PC-3 (cell line): ENCODE data around the gene CHST11. TPM values are rescaled to one million over a fixed set of nuclear protein-coding genes. Genes with fewer than 3 reads are reported as not detected.
A peak's percentile ranks its signal among the peaks of the same experiment; 100 is the strongest.

ENCODE experiments used
- ATAC-seq: fragments of 200-7000 bp; cut with Tn5 transposase; 2 replicates; pipeline ENCODE4 v1.9.1; 2020; ENCODE audit warnings: mild to moderate bottlenecking, moderate library complexity
- Bru-seq: library from RNA; stranded (reverse); fragments of 400-500 nt; gene quantifications from one replicate; lab custom pipeline; 2021; lab: Mats Ljungman, UMichigan
- BruChase-seq, 2 experiments: library from RNA; stranded (reverse); fragments of 400-500 nt; gene quantifications; one replicate each; lab custom pipeline; 2021; lab: Mats Ljungman, UMichigan
- BruUV-seq: library from RNA; stranded (reverse); fragments of 400-500 nt; replicated peaks from 2 replicates; lab custom pipeline; 2021; lab: Mats Ljungman, UMichigan
- CTCF ChIA-PET: fragments of 300-600 bp; sonication (Branson Sonifier 250); formaldehyde crosslinking; loops from one replicate; lab custom pipeline; 2022; ENCODE audit warnings: antibody characterized with exemption; lab: Charles Lee
- POLR2A ChIA-PET: fragments of 300-600 bp; sonication (Branson Sonifier 250); formaldehyde crosslinking; loops from one replicate; lab custom pipeline; 2022; ENCODE audit warnings: antibody characterized with exemption; ENCODE audit not compliant: unreplicated experiment; lab: Charles Lee
- DNase-seq: peaks from one replicate; pipeline ENCODE4 v3.0.0-alpha.2; 2015
- H2AFZ ChIP-seq: fragments of 300-600 bp; sonication (generic); 2 replicates; pipeline ENCODE4 v1.6.0; 2016; ENCODE audit warnings: antibody characterized with exemption, low read length
- H3F3A ChIP-seq: fragments of 300-600 bp; sonication (generic); one replicate; pipeline ENCODE4 v1.6.0; 2017; ENCODE audit warnings: antibody characterized with exemption, low read length, control low read depth, mild to moderate bottlenecking; ENCODE audit not compliant: unreplicated experiment
- H3K27ac ChIP-seq: fragments of 300-600 bp; sonication (generic); 2 replicates; pipeline ENCODE4 v1.5.1; 2016; ENCODE audit warnings: mild to moderate bottlenecking, low read length
- H3K27me3 ChIP-seq: fragments of 300-600 bp; sonication (generic); 2 replicates; pipeline ENCODE4 v1.6.1; 2016; ENCODE audit warnings: low read length, mixed read lengths
- H3K36me3 ChIP-seq: fragments of 300-600 bp; sonication (generic); 2 replicates; pipeline ENCODE4 v1.6.1; 2016; ENCODE audit warnings: low read depth, mixed run types, low read length, mixed read lengths
- H3K4me1 ChIP-seq: fragments of 300-600 bp; sonication (generic); 2 replicates; pipeline ENCODE4 v1.5.1; 2016; ENCODE audit warnings: low read length; ENCODE audit not compliant: insufficient read depth
- H3K4me2 ChIP-seq: fragments of 300-600 bp; sonication (generic); 2 replicates; pipeline ENCODE4 v1.6.0; 2016; ENCODE audit warnings: low read length
- H3K4me3 ChIP-seq: fragments of 300-600 bp; sonication (generic); 2 replicates; pipeline ENCODE4 v1.5.1; 2016; ENCODE audit warnings: mild to moderate bottlenecking, low read length, mixed read lengths
- H3K79me2 ChIP-seq: fragments of 300-600 bp; sonication (generic); 2 replicates; pipeline ENCODE4 v1.6.1; 2017; ENCODE audit warnings: low read length, mixed read lengths
- H3K9ac ChIP-seq: fragments of 300-600 bp; sonication (generic); 2 replicates; pipeline ENCODE4 v1.6.0; 2016; ENCODE audit warnings: mild to moderate bottlenecking, low read length
- H3K9me2 ChIP-seq: fragments of 300-600 bp; sonication (generic); replicated peaks from 2 replicates; pipeline ENCODE4 v1.6.1; 2016; ENCODE audit warnings: mixed run types, low read length, mixed read lengths
- H3K9me3 ChIP-seq: fragments of 300-600 bp; sonication (generic); 2 replicates; pipeline ENCODE4 v1.6.1; 2016; ENCODE audit warnings: low read length, mixed read lengths
- H4K20me1 ChIP-seq: fragments of 300-600 bp; sonication (generic); 2 replicates; pipeline ENCODE4 v1.6.1; 2016; ENCODE audit warnings: low read length, mixed read lengths
- CTCF ChIP-seq: fragments of 300-600 bp; sonication (generic); conservative IDR thresholded peaks from 2 replicates; pipeline ENCODE4 v1.5.1; 2017; ENCODE audit warnings: antibody characterized with exemption, low read depth, mild to moderate bottlenecking, low read length
- EZH2 ChIP-seq: fragments of 300-600 bp; sonication (generic); IDR thresholded peaks from one replicate; pipeline ENCODE4 v1.6.1; 2017; ENCODE audit warnings: antibody characterized with exemption, mild to moderate bottlenecking, low read length; ENCODE audit not compliant: unreplicated experiment
- EZH2phosphoT487 ChIP-seq: fragments of 300-600 bp; sonication (generic); IDR thresholded peaks from 2 replicates; pipeline ENCODE4 v1.6.1; 2018; ENCODE audit warnings: mild to moderate bottlenecking, antibody characterized with exemption, low read length, borderline replicate concordance
- intact Hi-C: fragments of 100-400 bp; cut with micrococcal nuclease; formaldehyde crosslinking; loops from 2 replicates; pipeline ENCODE4 v1.9.0; 2023
- long read RNA-seq: library from polyadenylated mRNA; unstranded; transcript quantifications from one replicate; pipeline ENCODE4 v2.0.0, GENCODE V29; 2021; ENCODE audit not compliant: unreplicated experiment
- total RNA-seq: library from RNA; depleted of rRNA; stranded (reverse); fragments of >200 nt; gene quantifications from 2 replicates; pipeline ENCODE4 v1.2.3, GENCODE V29; 2014; rRNA removed

The CHST11 gene
- total RNA-seq (53.5 and 56.7 TPM in 2 replicates), Bru-seq, nascent RNA (percentile 60 among the genes with signal in this experiment), BruChase-seq, experiment 1, labeled RNA remaining after a 6-hour chase (percentile 58 among the genes with signal in this experiment), BruChase-seq, experiment 2, labeled RNA remaining after a 2-hour chase (percentile 59 among the genes with signal in this experiment)
- long read RNA-seq, full-length matches to known transcripts, result 11 of 13 reads
- long read RNA-seq, partial matches to known transcripts, result 0 of 13 reads
- long read RNA-seq, other reads (novel, unspliced or antisense), result 2 of 13 reads

DNA sequence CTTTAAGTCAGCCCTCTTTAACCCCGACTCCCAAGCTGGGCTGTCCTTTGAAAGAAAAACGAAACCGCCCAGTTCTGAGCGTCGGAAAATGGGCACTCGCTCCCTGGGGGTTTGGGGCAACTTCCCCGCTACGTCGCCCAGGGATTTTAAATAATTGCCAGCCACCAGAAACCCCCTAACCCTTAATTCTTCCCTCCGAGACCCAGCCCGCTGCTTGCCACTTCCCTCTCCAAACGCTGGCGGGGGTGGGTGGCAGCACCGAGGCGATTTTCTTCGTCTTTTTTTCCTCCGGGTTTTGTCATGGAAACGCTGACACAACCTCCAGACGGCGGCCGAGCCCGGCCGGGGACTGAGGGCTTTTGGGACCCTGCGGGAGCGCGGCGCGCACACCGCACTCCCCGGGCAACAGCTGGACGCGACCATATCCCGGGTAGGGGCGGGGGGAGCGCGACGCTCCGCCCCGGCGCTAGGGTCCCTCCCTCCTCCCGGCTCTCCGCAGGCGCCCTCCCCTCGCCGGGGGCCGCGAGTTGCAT, at the start of gene CHST11:
CHST11 (plus strand) TSS at position 532 of the 533 bp plus-strand sequence.
- H3K9ac ChIP-seq, result peak within 1 kb of the TSS; percentile 70
- peaks cover 39% of the 10 kb centered on the region for H3K4me1 ChIP-seq
- no TSS peak for BruUV-seq
- ATAC-seq (peak; percentile 80), DNase-seq (peak; percentile 85)
- H3F3A ChIP-seq, result no peaks in the 10 kb centered on the region
- H3K9me3 ChIP-seq, result no peaks in the 10 kb centered on the region
- H3K79me2 ChIP-seq, result peaks cover 41% of the 10 kb centered on the region
- H3K27me3 ChIP-seq, result no peaks in the 10 kb centered on the region
- intact Hi-C loops, result loop anchor here (1.0 to 10.0 kb wide), 4 partner anchors 29 to 420 kb away; no protein-coding TSS in a partner anchor
- no peaks in the 10 kb centered on the region for H3K36me3 ChIP-seq
- no peaks in the 10 kb centered on the region for H4K20me1 ChIP-seq
- peak within 1 kb of the TSS; percentile 94 for H3K4me3 ChIP-seq
- H2AFZ ChIP-seq, result peak within 1 kb of the TSS; percentile 95
- no peaks in the 10 kb centered on the region for H3K9me2 ChIP-seq
- peak within 1 kb of the TSS; percentile 96 for H3K4me2 ChIP-seq
- no peak within 1 kb of the TSS for H3K27ac ChIP-seq
- TF ChIP-seq EZH2phosphoT487, result no peak
- TF ChIP-seq CTCF, result no peak; the same call in 1 of the 2 replicates
- TF ChIP-seq EZH2, result no peak
- ChIA-PET POLR2A (no interaction called here), CTCF (no interaction called here)

- H3K27me3 ChIP-seq, result no peaks in the 10 kb centered on the region
- no peaks in the 10 kb centered on the region for H3K36me3 ChIP-seq
- H3K79me2 ChIP-seq, result no peaks in the 10 kb centered on the region
- ChIA-PET POLR2A (no interaction called here), CTCF (no interaction called here)
- no TSS peak for BruUV-seq
- no peak for DNase-seq
- no peaks in the 10 kb centered on the region for H3K9me3 ChIP-seq
- ATAC-seq, result no peak
- no peaks in the 10 kb centered on the region for H4K20me1 ChIP-seq
- no peak overlapping the region for H2AFZ ChIP-seq
- no peak overlapping the region for H3K9ac ChIP-seq
- no peak overlapping the region for H3K27ac ChIP-seq
- H3K9me2 ChIP-seq, result no peaks in the 10 kb centered on the region
- H3K4me1 ChIP-seq, result peaks cover 19% of the 10 kb centered on the region
- H3K4me3 ChIP-seq, result no peak overlapping the region
- intact Hi-C loops, result no loop called here
- no peaks in the 10 kb centered on the region for H3F3A ChIP-seq
- TF ChIP-seq EZH2phosphoT487 (no peak), CTCF (no peak), EZH2 (no peak)
- no peak overlapping the region for H3K4me2 ChIP-seq
Measured at GRCh38 chr12:104407438-104407837, 49.3 kb upstream of the CHST11 start.

DNA sequence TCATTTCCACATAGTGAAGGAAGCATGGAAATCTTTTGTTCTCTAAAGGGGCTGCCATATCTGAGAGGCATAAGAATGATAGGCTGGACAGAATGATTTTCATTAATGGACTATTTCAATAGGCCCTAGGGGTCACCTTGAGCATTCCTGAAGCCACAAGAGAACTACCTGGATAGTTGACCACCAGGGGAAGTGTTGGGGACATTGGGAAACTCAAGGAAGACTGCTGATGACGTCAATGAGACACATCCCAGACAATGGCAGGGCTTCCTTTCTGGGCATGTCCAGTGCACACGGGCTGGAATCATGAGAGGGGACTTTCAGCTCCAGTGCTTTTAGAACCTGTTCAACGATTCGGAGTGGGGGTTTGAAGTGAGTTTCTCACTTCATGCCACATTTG, 48.8 kb upstream of the CHST11 start:
- H3K36me3 ChIP-seq, result no peaks in the 10 kb centered on the region
- H3K9ac ChIP-seq, result no peak overlapping the region
- H3K79me2 ChIP-seq, result no peaks in the 10 kb centered on the region
- ATAC-seq, result no peak
- H3K4me1 ChIP-seq, result peaks cover 19% of the 10 kb centered on the region
- CTCF ChIA-PET, result no interaction called here
- no peaks in the 10 kb centered on the region for H3K27me3 ChIP-seq
- H3K4me2 ChIP-seq, result no peak overlapping the region
- H2AFZ ChIP-seq, result no peak overlapping the region
- H3F3A ChIP-seq, result no peaks in the 10 kb centered on the region
- H3K27ac ChIP-seq, result no peak overlapping the region
- BruUV-seq, result no TSS peak
- TF ChIP-seq EZH2phosphoT487 (no peak), CTCF (no peak), EZH2 (no peak)
- H4K20me1 ChIP-seq, result no peaks in the 10 kb centered on the region
- no peak overlapping the region for H3K4me3 ChIP-seq
- DNase-seq, result no peak
- POLR2A ChIA-PET, result no interaction called here
- intact Hi-C loops, result no loop called here
- no peaks in the 10 kb centered on the region for H3K9me2 ChIP-seq
- no peaks in the 10 kb centered on the region for H3K9me3 ChIP-seq
